Stimulated activated CD8-positive, alpha-beta memory T cell treated with anti-CD3 and anti-CD28 coated beads, Interleukin-4, amount 100 ng/mL, for 24 hours (primary cell): ENCODE data around the gene YEATS4.
"Not testable (repeated sequence)": the region's sequence is repeated elsewhere in the genome, so short reads cannot be mapped to it uniquely, and the experiment has no call there.

ENCODE experiments used
- DNase-seq: peaks from one replicate; pipeline ENCODE4 v3.0.0-alpha.2; 2020; ENCODE audit warnings: low read depth

Gene YEATS4

GRCh38 chr12:69359531-69360347, at the start of gene YEATS4:
TSS of gene YEATS4 (plus strand) at chr12:69359743. CDS start at chr12:69359973, 230 bp downstream.
- peak; percentile 76 for DNase-seq

GRCh38 chr12:69313209-69313608, 46.3 kb upstream of the YEATS4 start:
- DNase-seq = no peak

- not testable (repeated sequence) for DNase-seq
These were observed 42.8 kb upstream of the YEATS4 start for GRCh38 chr12:69316784-69317183.

GRCh38 chr12:69317233-69317632, 42.3 kb upstream of the YEATS4 start:
- not testable (repeated sequence) for DNase-seq

GRCh38 chr12:69318225-69318624, 41.3 kb upstream of the YEATS4 start:
- no peak for DNase-seq

- DNase-seq = no peak
These were observed 38.2 kb upstream of the YEATS4 start for GRCh38 chr12:69321351-69321750.

- DNase-seq = no peak
These were observed 34.6 kb upstream of the YEATS4 start for GRCh38 chr12:69324797-69325466.

GRCh38 chr12:69328426-69328825, 31.1 kb upstream of the YEATS4 start:
- no peak for DNase-seq

GRCh38 chr12:69329669-69330428, 29.7 kb upstream of the YEATS4 start:
- DNase-seq = no peak

- DNase-seq = peak; percentile 18
These were observed 28.8 kb upstream of the YEATS4 start for GRCh38 chr12:69330475-69331473.

GRCh38 chr12:69331519-69331908, 28.0 kb upstream of the YEATS4 start:
- DNase-seq = no peak

GRCh38 chr12:69331909-69332684, 27.4 kb upstream of the YEATS4 start:
- no peak for DNase-seq

- DNase-seq = no peak
These were observed 26.7 kb upstream of the YEATS4 start for GRCh38 chr12:69332815-69333358.

- DNase-seq = no peak
These were observed 25.4 kb upstream of the YEATS4 start for GRCh38 chr12:69334158-69334557.

- DNase-seq = no peak
These were observed 22.0 kb upstream of the YEATS4 start for GRCh38 chr12:69337311-69338090.

GRCh38 chr12:69338120-69338859, 21.3 kb upstream of the YEATS4 start:
- DNase-seq = no peak

- DNase-seq = no peak
These were observed 20.6 kb upstream of the YEATS4 start for GRCh38 chr12:69338936-69339335.

- no peak for DNase-seq
These were observed 19.5 kb upstream of the YEATS4 start for GRCh38 chr12:69339999-69340398.

- DNase-seq = no peak
These were observed 18.2 kb upstream of the YEATS4 start for GRCh38 chr12:69341328-69341727.
